Vagina (tissue), 2 donors: ENCODE data around the gene ATAD3B.

Experiments
- CTCF ChIP-seq, 3 experiments: fragments of 450-650 bp in 2 of 3; fragments of 200-600 bp in 1 of 3; sonication (generic) in 1 of 3; IDR thresholded peaks; one replicate each; pipeline ENCODE4 v1.5.1; 2017 to 2019; ENCODE audit warnings: antibody characterized with exemption in 3 of 3, mild to moderate bottlenecking in 2 of 3, moderate library complexity in 2 of 3
- POLR2A ChIP-seq, 2 donors: fragments of 450-650 bp; IDR thresholded peaks; one replicate each; pipeline ENCODE4 v1.6.1; 2017; ENCODE audit warnings: antibody characterized with exemption in 2 of 2, mild to moderate bottlenecking in 2 of 2, moderate library complexity in 2 of 2
- POLR2AphosphoS5 ChIP-seq, 2 donors: sonication (generic); formaldehyde crosslinking; IDR thresholded peaks; one replicate each; pipeline ENCODE4 v1.9.0; 2017; ENCODE audit warnings: antibody characterized with exemption in 2 of 2, mild to moderate bottlenecking in 2 of 2, low read depth in 1 of 2; ENCODE audit not compliant: insufficient read depth in 1 of 2

GRCh38 chr1:1535201-1536018, 63.8 kb downstream of the ATAD3B start:
- TF ChIP-seq CTCF (IDR thresholded peaks at IDR 0.05) (no peak), POLR2AphosphoS5 (IDR thresholded peaks at IDR 0.05; ENCODE audit: insufficient read depth in 1 of 2, low read depth in 1 of 2) (no peak), POLR2A (IDR thresholded peaks at IDR 0.05) (no peak)
